Amniotic epithelial cell (primary cell): ENCODE measurements around the gene CIRBP.

Experiments
- DNase-seq: peaks from one replicate; pipeline ENCODE4 v3.0.0-alpha.2; 2010; ENCODE audit warnings: low read depth

Gene CIRBP

GRCh38 chr19:1256646-1257474, 12.3 kb upstream of the CIRBP start:
- no peak for DNase-seq

- DNase-seq = no peak
These were observed 11.5 kb upstream of the CIRBP start for GRCh38 chr19:1257475-1258162.

GRCh38 chr19:1258163-1258492, 11.0 kb upstream of the CIRBP start:
- no peak for DNase-seq

GRCh38 chr19:1258707-1259205, 10.4 kb upstream of the CIRBP start:
- DNase-seq = no peak

- DNase-seq = peak; percentile 66
These were observed 9.8 kb upstream of the CIRBP start for GRCh38 chr19:1259206-1259875.

GRCh38 chr19:1259876-1260748, 9.0 kb upstream of the CIRBP start:
- no peak for DNase-seq

GRCh38 chr19:1260749-1261537, 8.2 kb upstream of the CIRBP start:
- DNase-seq = peak; percentile 92

GRCh38 chr19:1261538-1261797, 7.7 kb upstream of the CIRBP start:
- DNase-seq = no peak

GRCh38 chr19:1261798-1262622, 7.1 kb upstream of the CIRBP start:
- peak; percentile 55 for DNase-seq

- DNase-seq = peak; percentile 50
These were observed 6.5 kb upstream of the CIRBP start for GRCh38 chr19:1262623-1263123.

GRCh38 chr19:1263188-1263587, 5.9 kb upstream of the CIRBP start:
- DNase-seq = no peak

- peak; percentile 87 for DNase-seq
These were observed 4.1 kb upstream of the CIRBP start for GRCh38 chr19:1264801-1265614.

GRCh38 chr19:1265615-1266128, 3.5 kb upstream of the CIRBP start:
- no peak for DNase-seq

- peak; percentile 74 for DNase-seq
These were observed 2.8 kb upstream of the CIRBP start for GRCh38 chr19:1266129-1266915.

- DNase-seq = no peak
These were observed 2.1 kb upstream of the CIRBP start for GRCh38 chr19:1266916-1267476.

- DNase-seq = no peak
These were observed 1.5 kb upstream of the CIRBP start for GRCh38 chr19:1267477-1268225.
